Bronchial epithelial cell (primary cell): ENCODE results near the gene MED9. TPM values are rescaled to one million over a fixed set of nuclear protein-coding genes. Genes with fewer than 3 reads are reported as not detected.
A peak's percentile ranks its signal among the peaks of the same experiment; 100 is the strongest.

Source experiments
- DNase-seq: peaks from one replicate; pipeline ENCODE4 v3.0.0-alpha.2; 2010; ENCODE audit warnings: low read depth
- FAIRE-seq: peaks from 2 replicates; lab custom pipeline; 2011; peaks lifted over from hg19 to GRCh38; lab: Jason Lieb, UNC
- H3K27me3 ChIP-seq: 2 replicates; pipeline ENCODE4 v1.5.1; 2011; ENCODE audit warnings: low read length; ENCODE audit not compliant: control insufficient read depth, insufficient read depth
- H3K36me3 ChIP-seq: 2 replicates; pipeline ENCODE4 v1.5.1; 2011; ENCODE audit warnings: low read length; ENCODE audit not compliant: control insufficient read depth, insufficient read depth
- H3K4me3 ChIP-seq: 2 replicates; pipeline ENCODE4 v1.5.1; 2011; ENCODE audit warnings: mild to moderate bottlenecking, low read depth, low read length, control low read depth
- CTCF ChIP-seq: IDR thresholded peaks from 2 replicates; pipeline ENCODE4 v1.5.1; 2011; ENCODE audit warnings: mild to moderate bottlenecking, moderate library complexity, low read length, control low read depth, inconsistent platforms; ENCODE audit not compliant: insufficient read depth, severe bottlenecking
- total RNA-seq: library from RNA; depleted of rRNA; stranded (reverse); fragments of >200 nt; gene quantifications from 2 replicates; pipeline ENCODE4 v1.2.1, GENCODE V29; 2014

Gene MED9
- total RNA-seq, 1 donor from 2014 or later: 8.4 TPM

GRCh38 chr17:17443173-17443572, 33.6 kb upstream of the MED9 start:
- Histone ChIP-seq H3K27me3 (no peaks in the 10 kb centered on the region), H3K4me3 (no peak overlapping the region), H3K36me3 (no peaks in the 10 kb centered on the region)
- FAIRE-seq: no peak
- DNase-seq: peak; percentile 39
- TF ChIP-seq CTCF: no peak

GRCh38 chr17:17445296-17445924, 31.4 kb upstream of the MED9 start:
- TF ChIP-seq CTCF: no peak
- no peak for DNase-seq
- H3K27me3 ChIP-seq: peaks cover 2% of the 10 kb centered on the region
- H3K36me3 ChIP-seq: no peaks in the 10 kb centered on the region
- FAIRE-seq: no peak
- no peak overlapping the region for H3K4me3 ChIP-seq

- TF ChIP-seq CTCF: no peak
- Histone ChIP-seq H3K36me3 (no peaks in the 10 kb centered on the region), H3K27me3 (peaks cover 4% of the 10 kb centered on the region), H3K4me3 (no peak overlapping the region)
- DNase-seq (peak; percentile 87), FAIRE-seq (no peak)
Observed at GRCh38 chr17:17445925-17446665, 30.7 kb upstream of the MED9 start.

GRCh38 chr17:17446666-17447155, 30.1 kb upstream of the MED9 start:
- no peak overlapping the region for H3K4me3 ChIP-seq
- FAIRE-seq (no peak), DNase-seq (no peak)
- peaks cover 4% of the 10 kb centered on the region for H3K27me3 ChIP-seq
- no peak for TF ChIP-seq CTCF
- H3K36me3 ChIP-seq: no peaks in the 10 kb centered on the region

- peaks cover 4% of the 10 kb centered on the region for H3K27me3 ChIP-seq
- no peak overlapping the region for H3K4me3 ChIP-seq
- no peaks in the 10 kb centered on the region for H3K36me3 ChIP-seq
- DNase-seq (no peak), FAIRE-seq (no peak)
- no peak for TF ChIP-seq CTCF
Observed at GRCh38 chr17:17447264-17447663, 29.5 kb upstream of the MED9 start.
